Stimulated activated memory B cell treated with anti-CD40 and anti-IgM and Interleukin-4, amounts not matched to agents 10 μg/mL and 1 μg/mL and 100 μg/mL, for 72 hours (primary cell): ENCODE results near the gene QKI.
"Not testable (repeated sequence)": the region's sequence is repeated elsewhere in the genome, so short reads cannot be mapped to it uniquely, and the experiment has no call there.

Source experiments
- ATAC-seq: fragments of 150-1000 bp; cut with Tn5 transposase; 2 replicates; pipeline ENCODE4 v1.10.0; 2021
- H3K27ac Mint-ChIP-seq: one replicate; pipeline ENCODE4 v1.8.0; 2022; ENCODE audit warnings: mild to moderate bottlenecking, mixed read lengths
- H3K27me3 Mint-ChIP-seq: one replicate; pipeline ENCODE4 v1.8.0; 2022; ENCODE audit warnings: mixed read lengths
- H3K36me3 Mint-ChIP-seq: one replicate; pipeline ENCODE4 v1.8.0; 2022; ENCODE audit warnings: mixed read lengths
- H3K4me1 Mint-ChIP-seq: one replicate; pipeline ENCODE4 v1.8.0; 2022; ENCODE audit warnings: mixed read lengths
- H3K4me3 Mint-ChIP-seq: one replicate; pipeline ENCODE4 v1.8.0; 2022; ENCODE audit warnings: mild to moderate bottlenecking, moderate library complexity, mixed read lengths
- H3K9me3 Mint-ChIP-seq: one replicate; pipeline ENCODE4 v1.8.0; 2022; ENCODE audit warnings: mixed read lengths

QKI gene

GRCh38 chr6:163416557-163417253, 2.2 kb downstream of the QKI start:
- no peaks in the 10 kb centered on the region for H3K36me3 Mint-ChIP-seq
- peak overlapping the region; percentile 93 for H3K4me3 Mint-ChIP-seq
- H3K4me1 Mint-ChIP-seq = peaks cover 58% of the 10 kb centered on the region
- no peak for ATAC-seq
- peak overlapping the region; percentile 89 for H3K27ac Mint-ChIP-seq
- no peaks in the 10 kb centered on the region for H3K9me3 Mint-ChIP-seq
- no peaks in the 10 kb centered on the region for H3K27me3 Mint-ChIP-seq

GRCh38 chr6:163417595-163417994, 3.1 kb downstream of the QKI start:
- no peak for ATAC-seq
- Mint-ChIP-seq H3K27me3 (no peaks in the 10 kb centered on the region), H3K9me3 (no peaks in the 10 kb centered on the region), H3K27ac (no peak overlapping the region), H3K4me1 (peaks cover 58% of the 10 kb centered on the region), H3K36me3 (no peaks in the 10 kb centered on the region), H3K4me3 (peak overlapping the region; percentile 33)

- no peak for ATAC-seq
- Mint-ChIP-seq H3K27me3 (no peaks in the 10 kb centered on the region), H3K36me3 (no peaks in the 10 kb centered on the region), H3K9me3 (no peaks in the 10 kb centered on the region), H3K27ac (peak overlapping the region; percentile 10), H3K4me3 (no peak overlapping the region), H3K4me1 (peaks cover 55% of the 10 kb centered on the region)
Observed at GRCh38 chr6:163418311-163419029, 4.0 kb downstream of the QKI start.

- no peak for ATAC-seq
- H3K27me3 Mint-ChIP-seq = no peaks in the 10 kb centered on the region
Observed at GRCh38 chr6:163419413-163420288, 5.1 kb downstream of the QKI start.

GRCh38 chr6:163420289-163420614, 5.7 kb downstream of the QKI start:
- ATAC-seq = no peak
- no peak overlapping the region for H3K4me3 Mint-ChIP-seq
- peak overlapping the region; percentile 17 for H3K27ac Mint-ChIP-seq
- H3K4me1 Mint-ChIP-seq = peaks cover 67% of the 10 kb centered on the region
- H3K9me3 Mint-ChIP-seq = no peaks in the 10 kb centered on the region
- no peaks in the 10 kb centered on the region for H3K27me3 Mint-ChIP-seq
- H3K36me3 Mint-ChIP-seq = no peaks in the 10 kb centered on the region

More at GRCh38 chr6:163419413-163420288, 5.1 kb downstream of the QKI start:
- H3K36me3 Mint-ChIP-seq = no peaks in the 10 kb centered on the region
- peaks cover 61% of the 10 kb centered on the region for H3K4me1 Mint-ChIP-seq
- H3K4me3 Mint-ChIP-seq = peak overlapping the region; percentile 15
- H3K27ac Mint-ChIP-seq = peak overlapping the region; percentile 17
- H3K9me3 Mint-ChIP-seq = no peaks in the 10 kb centered on the region

- Mint-ChIP-seq H3K9me3 (no peaks in the 10 kb centered on the region), H3K27ac (no peak overlapping the region), H3K27me3 (no peaks in the 10 kb centered on the region), H3K4me3 (no peak overlapping the region), H3K36me3 (no peaks in the 10 kb centered on the region), H3K4me1 (peaks cover 60% of the 10 kb centered on the region)
- ATAC-seq = no peak
Observed at GRCh38 chr6:163422550-163422949, 8.0 kb downstream of the QKI start.

- no peaks in the 10 kb centered on the region for H3K27me3 Mint-ChIP-seq
Observed at GRCh38 chr6:163423696-163424095, 9.2 kb downstream of the QKI start.

GRCh38 chr6:163427498-163428254, 13.2 kb downstream of the QKI start:
- H3K27ac Mint-ChIP-seq = no peak overlapping the region
- no peak for ATAC-seq
- H3K4me1 Mint-ChIP-seq = peaks cover 57% of the 10 kb centered on the region
- H3K36me3 Mint-ChIP-seq = no peaks in the 10 kb centered on the region
- no peaks in the 10 kb centered on the region for H3K27me3 Mint-ChIP-seq
- no peak overlapping the region for H3K4me3 Mint-ChIP-seq
- no peaks in the 10 kb centered on the region for H3K9me3 Mint-ChIP-seq

More at GRCh38 chr6:163423696-163424095, 9.2 kb downstream of the QKI start:
- H3K27ac Mint-ChIP-seq = no peak overlapping the region
- no peaks in the 10 kb centered on the region for H3K9me3 Mint-ChIP-seq
- no peaks in the 10 kb centered on the region for H3K36me3 Mint-ChIP-seq
- ATAC-seq = no peak
- H3K4me3 Mint-ChIP-seq = no peak overlapping the region
- peaks cover 58% of the 10 kb centered on the region for H3K4me1 Mint-ChIP-seq

- H3K4me3 Mint-ChIP-seq = no peak overlapping the region
- H3K4me1 Mint-ChIP-seq = peaks cover 61% of the 10 kb centered on the region
- H3K9me3 Mint-ChIP-seq = no peaks in the 10 kb centered on the region
- no peaks in the 10 kb centered on the region for H3K27me3 Mint-ChIP-seq
- no peak overlapping the region for H3K27ac Mint-ChIP-seq
- H3K36me3 Mint-ChIP-seq = no peaks in the 10 kb centered on the region
- no peak for ATAC-seq
Observed at GRCh38 chr6:163428373-163428772, 13.9 kb downstream of the QKI start.

- Mint-ChIP-seq H3K4me3 (no peak overlapping the region), H3K4me1 (peaks cover 59% of the 10 kb centered on the region), H3K9me3 (no peaks in the 10 kb centered on the region), H3K36me3 (no peaks in the 10 kb centered on the region), H3K27me3 (no peaks in the 10 kb centered on the region), H3K27ac (no peak overlapping the region)
- no peak for ATAC-seq
Observed at GRCh38 chr6:163429858-163430448, 15.4 kb downstream of the QKI start.

- Mint-ChIP-seq H3K36me3 (peaks cover 6% of the 10 kb centered on the region), H3K27ac (no peak overlapping the region), H3K4me3 (no peak overlapping the region), H3K27me3 (no peaks in the 10 kb centered on the region), H3K4me1 (peaks cover 62% of the 10 kb centered on the region), H3K9me3 (peaks cover 3% of the 10 kb centered on the region)
- no peak for ATAC-seq
Observed at GRCh38 chr6:163432300-163432699, 17.8 kb downstream of the QKI start.

- H3K4me1 Mint-ChIP-seq = peaks cover 62% of the 10 kb centered on the region
- H3K27me3 Mint-ChIP-seq, H3K27ac Mint-ChIP-seq, H3K4me3 Mint-ChIP-seq, ATAC-seq, H3K9me3 Mint-ChIP-seq, H3K36me3 Mint-ChIP-seq: not testable (repeated sequence)
Observed at GRCh38 chr6:163433486-163433885, 19.0 kb downstream of the QKI start.

GRCh38 chr6:163435023-163435422, 20.5 kb downstream of the QKI start:
- no peak overlapping the region for H3K27ac Mint-ChIP-seq
- peaks cover 3% of the 10 kb centered on the region for H3K9me3 Mint-ChIP-seq
- no peaks in the 10 kb centered on the region for H3K27me3 Mint-ChIP-seq
- no peak overlapping the region for H3K4me3 Mint-ChIP-seq
- peaks cover 11% of the 10 kb centered on the region for H3K36me3 Mint-ChIP-seq
- no peak for ATAC-seq
- H3K4me1 Mint-ChIP-seq = peaks cover 57% of the 10 kb centered on the region

- Mint-ChIP-seq H3K4me3 (no peak overlapping the region), H3K9me3 (peaks cover 3% of the 10 kb centered on the region), H3K27me3 (no peaks in the 10 kb centered on the region), H3K27ac (no peak overlapping the region), H3K4me1 (peaks cover 60% of the 10 kb centered on the region), H3K36me3 (peaks cover 13% of the 10 kb centered on the region)
- ATAC-seq = no peak
Observed at GRCh38 chr6:163436843-163437242, 22.3 kb downstream of the QKI start.
